Amniotic stem cell (primary cell): ENCODE results near the gene BMP7.
"Not testable (repeated sequence)": the region's sequence is repeated elsewhere in the genome, so short reads cannot be mapped to it uniquely, and the experiment has no call there.

ENCODE experiments used
- DNase-seq: peaks from one replicate; lab custom pipeline; 2025; lab: John Stamatoyannopoulos, UW

Gene BMP7

DNA sequence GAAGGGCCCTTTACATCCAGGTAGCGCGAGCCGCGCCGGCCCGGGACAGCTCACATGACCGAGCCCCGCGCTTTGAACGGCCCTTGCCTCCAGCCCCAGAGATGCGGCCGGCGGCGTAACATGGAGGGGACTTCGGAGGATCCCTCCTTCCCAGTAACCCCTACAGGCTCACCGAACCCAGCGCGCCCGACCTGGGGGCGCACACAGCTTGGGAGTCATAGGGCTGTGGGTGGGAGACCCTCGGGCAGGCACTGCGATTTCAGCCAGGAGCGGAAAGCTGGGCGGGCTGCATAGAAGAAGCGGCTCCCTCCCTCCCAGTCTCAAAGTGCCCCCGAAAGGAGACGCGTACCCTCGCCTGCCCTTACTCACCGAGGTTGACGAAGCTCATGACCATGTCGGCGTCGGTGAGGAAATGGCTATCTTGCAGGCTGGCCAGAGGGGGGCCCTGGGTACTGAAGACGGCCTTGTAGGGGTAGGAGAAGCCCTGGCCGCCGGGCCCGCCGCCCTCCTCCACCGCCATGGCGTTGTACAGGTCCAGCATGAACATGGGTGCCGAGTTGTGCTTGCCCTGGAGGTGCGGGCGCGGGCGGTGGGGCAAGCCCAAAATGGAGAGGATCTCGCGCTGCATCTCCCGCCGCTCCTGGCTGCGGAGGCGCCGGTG lies 975 bp downstream of the BMP7 start:
- no peak for DNase-seq

DNA sequence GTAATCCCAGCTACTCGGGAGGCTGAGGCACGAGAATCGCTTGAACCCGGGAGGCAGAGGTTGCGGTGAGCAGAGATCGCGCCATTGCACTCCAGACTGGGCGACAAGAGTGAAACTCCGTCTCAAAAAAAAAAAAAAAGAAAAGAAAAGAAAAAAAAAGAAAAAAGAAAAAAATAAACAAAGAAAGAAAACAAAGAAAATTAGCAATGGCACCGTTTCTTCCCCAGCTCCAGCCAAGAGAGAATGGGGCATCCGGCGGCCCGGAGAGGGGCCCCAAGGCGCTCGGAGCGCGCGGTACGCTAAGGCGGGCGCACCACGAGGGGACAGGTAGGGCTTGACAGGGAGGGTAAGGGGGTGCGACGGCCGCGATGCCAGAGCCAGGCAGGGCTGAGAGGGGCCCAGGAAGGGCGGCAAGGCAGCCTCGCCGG lies 1.5 kb downstream of the BMP7 start:
- DNase-seq, result not testable (repeated sequence)

DNA sequence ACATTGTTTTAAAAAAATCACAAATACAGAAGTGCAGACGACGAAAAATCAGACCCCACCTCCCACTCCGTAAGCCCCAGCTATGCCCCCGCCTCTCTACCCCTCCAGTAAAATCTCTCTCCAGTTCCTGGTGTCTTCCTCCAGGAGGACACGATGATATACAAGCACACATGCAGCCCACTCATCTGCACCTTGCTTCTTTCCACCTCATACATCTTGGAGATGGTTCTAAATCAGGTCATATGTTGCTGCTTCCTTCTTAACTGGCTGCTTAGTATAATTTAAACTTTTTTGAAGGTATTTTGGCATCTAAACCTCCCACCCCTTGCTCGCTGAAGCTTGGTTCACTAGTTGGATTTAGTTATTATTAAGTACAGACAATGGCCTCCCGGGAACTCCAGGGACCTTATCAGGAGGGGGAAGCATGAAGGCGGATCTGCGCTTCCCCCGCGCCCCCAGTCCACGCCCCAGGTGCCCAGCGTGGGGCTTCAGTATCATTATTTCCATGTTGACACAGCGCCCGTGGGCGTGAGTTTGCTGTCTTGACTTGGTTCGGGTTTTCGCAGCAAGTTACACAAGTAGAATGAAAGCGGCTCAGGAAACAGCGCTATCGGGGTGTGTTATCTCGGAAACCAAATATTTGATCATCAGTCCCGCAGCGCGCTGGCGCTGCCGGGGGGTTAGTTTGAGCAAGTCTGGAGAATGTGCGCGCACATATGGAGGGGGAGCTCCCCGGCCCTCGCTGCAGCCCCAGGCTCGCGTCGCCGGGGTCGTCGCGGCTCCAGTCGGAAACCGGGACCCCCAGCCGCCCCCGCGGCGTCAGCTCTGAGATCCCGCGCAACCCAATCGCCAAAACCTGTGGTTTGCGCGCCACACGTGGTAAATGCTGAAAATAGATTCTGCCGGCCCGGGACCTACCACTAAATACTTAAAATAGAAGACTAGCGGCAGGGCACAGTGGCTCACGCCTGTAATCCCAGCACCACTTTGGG lies 2.3 kb downstream of the BMP7 start:
- no peak for DNase-seq

DNA sequence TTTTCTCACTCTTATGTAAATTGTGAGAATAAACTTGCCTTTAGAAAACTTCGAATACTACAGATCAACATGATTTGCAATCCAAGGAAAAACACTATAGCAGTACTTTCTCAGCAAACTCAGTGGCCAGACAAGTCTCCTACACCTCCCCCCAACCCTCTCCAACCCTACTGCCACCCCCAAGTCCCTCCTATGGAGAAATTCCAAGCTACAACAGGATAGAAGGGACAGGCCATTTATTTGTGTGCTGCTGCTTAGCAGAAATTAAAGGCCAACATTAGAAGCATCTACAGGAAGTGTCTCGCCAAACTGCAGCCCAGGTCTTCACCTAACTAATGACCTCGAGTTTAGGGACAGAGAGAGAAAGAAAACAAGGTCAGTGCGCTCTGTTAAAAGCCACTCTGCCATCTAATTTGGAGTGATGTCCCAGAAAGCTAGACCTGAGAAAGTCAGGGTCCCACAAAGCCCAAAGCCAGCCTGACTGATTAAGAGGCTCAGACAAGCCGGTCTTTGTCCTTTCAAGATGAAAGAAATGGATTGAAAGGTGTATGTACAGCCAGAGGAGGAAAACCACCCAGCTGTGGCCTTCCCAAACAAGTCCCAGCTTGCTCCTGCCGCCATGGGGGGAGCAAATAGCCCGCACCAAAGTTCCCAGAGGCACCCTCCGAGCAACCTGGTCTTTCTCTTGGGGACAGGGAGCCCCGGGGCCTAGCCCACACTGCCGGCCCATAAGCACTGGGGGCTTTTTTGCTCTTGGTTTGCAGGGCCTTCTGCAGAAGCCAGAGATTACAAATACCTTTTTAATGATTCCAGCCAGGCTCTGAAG lies 3.4 kb downstream of the BMP7 start:
- no peak for DNase-seq

DNA sequence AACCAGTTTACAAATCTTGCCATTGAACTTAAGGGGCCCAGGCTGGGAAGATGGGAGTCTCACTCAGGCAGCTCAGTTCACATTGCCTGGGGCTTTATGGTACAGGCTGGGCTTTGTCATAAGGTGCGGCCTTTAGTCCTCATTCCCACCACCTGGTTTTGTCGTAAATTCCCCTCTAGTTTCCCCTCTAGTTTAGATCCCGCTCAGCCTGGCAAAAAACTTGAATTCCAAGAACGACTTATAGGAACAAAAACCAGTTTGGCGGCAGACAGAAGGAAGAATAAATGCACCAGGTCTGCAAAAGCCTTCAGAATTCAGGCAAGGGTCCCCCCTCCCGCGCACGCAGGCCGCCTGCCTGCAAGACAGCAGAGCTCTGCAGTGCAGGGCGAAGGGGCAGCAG lies 4.1 kb downstream of the BMP7 start:
- no peak for DNase-seq

DNA sequence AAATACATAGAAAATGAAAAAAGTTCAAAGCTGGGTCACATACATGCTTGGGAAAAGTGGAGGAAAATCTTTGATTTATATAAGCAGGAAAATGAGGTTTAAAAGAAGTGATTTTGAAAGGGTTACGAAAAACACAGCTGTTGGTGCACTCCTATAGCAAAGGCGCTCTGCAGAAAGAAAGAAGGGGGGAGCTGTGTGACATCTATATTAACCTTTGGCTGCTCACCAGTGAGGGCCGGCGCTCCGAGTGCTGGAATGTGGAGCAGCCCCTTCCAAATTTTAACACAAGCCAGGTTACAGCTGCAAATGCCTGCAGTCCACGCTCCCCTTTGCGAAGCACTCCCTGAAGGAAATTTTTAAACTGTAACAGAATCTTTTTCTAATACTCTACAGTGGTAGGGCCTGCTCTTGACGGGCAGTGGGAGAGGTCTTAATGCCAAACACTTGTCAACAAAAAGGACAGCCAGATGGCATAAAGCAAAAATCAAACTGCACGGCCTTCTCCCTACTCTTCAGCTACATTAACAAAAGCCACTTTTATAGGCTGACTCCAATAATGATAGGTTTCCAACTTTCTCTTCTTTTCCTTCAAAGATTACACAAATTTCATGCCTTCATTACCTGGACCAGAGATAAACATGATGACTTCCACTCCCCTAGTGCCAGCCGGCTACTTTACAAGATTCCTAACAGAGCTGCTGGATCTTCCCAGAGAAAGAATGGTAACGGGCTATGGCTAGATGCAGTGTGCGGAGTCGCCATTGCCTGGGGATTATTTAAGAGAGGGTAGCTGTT lies 4.8 kb downstream of the BMP7 start:
- DNase-seq, result no peak

DNA sequence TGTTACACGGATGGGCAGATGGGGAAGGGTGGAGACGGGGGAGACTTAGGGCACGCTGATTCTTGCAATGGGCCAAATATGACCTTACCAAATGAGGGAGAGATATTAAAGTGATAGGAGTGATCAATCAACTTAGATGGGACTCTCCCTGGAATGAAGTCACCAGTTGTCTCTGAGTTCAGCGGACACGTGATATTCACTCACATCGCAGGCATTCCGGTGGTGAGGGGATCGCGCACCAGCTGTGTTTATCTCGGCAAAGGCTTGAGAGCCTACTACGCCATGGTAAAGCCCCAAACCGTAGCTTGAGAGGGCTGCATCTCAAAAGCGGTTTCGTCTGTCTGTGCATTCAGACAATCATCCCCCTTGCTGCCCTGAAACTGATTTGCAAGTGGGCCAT lies 5.5 kb downstream of the BMP7 start:
- no peak for DNase-seq

DNA sequence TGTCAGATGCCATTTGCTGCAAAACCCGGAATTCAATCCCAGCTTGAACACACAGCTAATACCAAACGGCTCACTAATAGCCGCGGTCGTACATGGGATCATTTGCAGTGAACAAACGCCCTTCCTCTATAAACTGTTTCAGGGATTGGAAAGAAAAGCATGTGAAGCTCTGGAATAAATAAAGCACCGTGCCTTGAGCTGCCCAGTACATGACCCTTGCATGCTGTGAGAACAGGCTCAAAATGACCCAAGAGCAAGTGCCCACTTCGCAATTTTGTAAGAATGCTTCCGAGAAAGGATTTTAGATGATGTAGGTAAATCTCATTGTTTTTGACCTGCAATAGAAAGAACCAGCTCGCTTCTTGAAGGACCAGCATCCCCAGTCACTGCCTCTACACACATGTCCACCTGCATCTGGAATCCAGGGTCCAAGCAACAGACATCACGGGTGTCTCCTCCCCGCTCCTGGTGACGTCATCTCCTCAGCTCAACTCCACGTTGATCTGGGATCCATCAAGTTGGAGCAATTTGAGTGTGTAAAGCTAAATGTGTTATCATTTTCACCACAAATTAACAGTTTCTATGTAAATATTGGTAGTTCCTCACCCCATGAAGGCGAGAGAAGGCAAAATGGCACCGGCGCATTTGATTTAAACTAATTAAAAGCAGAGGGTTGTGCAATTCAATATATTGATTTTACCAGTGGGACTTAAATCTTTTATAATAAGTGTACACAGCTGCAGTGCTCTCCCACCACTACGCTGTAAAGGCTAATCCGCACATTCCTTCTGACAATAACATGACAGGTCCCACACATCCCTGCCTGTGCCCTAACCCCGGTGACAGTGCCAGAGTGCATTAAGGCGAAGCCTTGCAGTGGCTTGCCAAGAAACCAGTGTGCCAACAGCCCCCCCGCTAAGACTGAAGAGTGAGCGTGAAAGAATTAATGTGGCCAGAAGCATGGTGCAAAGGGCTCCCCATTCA lies 6.2 kb downstream of the BMP7 start:
- no peak for DNase-seq

DNA sequence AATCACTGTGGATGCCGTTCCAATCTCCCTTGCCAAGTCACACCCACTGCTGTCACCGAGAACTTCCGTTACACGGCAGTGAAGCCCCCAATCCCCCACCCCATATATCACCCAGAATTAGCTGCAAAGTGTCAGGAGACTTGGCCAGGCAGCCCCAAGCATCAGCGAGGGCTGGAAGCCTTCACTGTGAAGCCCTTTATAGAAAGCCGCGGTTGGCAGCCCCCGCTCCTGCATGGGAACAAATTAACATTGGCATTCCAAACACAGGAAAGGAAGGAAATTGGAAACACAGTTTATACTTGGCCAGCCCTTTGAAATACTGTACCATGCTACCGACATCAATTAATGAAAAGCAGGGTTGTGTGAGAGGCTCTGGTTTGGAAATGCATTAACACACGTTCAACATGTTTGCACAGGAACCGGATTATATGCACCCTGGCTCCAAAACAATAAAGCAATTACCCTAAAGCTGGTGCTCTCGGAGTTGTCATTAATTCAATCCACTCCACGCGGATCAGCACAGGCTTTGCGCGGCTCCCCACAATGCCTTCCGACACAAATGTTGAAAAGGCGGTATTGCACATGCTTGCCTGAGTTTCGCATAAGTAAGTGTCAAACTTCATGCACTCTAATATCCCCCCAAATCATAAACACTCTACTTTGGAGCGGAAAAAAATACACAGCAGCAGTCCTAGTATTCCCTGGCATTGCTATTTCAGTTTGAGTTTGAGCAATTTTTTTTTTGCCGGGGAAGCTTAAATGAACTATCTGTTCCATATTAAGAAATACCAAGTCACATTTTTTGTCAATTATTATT lies 7.1 kb downstream of the BMP7 start:
- DNase-seq, result no peak

DNA sequence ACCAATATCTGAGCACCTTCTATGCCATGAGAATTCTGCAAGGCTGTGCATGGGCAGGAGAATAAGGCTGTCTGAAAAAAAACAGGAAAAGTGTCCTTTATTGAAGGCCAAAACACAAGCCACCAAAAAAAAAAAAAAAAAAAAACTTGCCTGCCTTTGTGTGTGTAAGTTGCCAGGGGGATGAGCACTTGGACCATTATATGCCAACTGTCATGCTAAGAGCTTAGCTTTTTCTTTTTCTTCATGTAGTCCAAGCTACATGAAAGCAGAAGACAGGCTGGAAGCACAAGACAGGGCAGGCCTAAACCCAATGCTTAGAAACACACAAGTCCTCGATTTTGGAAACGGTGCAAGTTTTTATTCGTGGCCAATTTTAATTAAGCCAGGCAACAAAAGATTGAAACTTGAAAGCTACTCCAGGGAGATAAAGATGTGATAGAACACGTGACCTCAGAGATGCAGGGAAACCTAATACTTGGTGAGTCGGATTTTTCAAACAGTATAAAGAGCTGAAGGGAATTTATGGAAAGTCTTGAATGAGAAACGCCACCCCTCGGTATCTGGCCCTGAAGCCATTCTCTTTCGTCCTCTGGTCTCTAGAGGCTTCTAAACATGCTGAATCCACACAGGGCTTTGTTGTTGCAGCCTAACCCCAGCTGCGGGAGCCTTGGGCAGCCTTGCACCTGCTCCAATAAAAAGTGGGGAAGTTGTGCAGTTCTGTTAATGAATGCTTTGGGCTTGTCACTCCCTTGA lies 8.6 kb downstream of the BMP7 start:
- DNase-seq, result no peak

DNA sequence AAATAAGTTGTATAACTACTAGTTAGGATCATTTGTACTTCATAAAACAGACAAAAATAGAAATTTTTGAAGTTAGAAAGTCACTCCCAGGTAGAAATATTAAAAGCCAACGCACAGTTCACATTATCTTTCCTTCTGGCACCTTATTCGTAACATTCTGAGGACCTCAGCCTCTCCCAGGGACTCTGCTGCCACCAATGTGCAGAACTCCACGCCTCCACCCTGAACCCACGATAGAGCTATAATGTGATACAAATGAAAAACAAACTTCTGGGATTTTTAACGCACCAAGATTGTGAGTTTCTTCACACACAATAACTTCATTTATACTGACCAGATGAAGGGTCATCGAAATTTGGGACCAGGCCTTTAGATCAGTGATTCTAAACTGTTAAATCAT lies 9.5 kb downstream of the BMP7 start:
- DNase-seq, result no peak

DNA sequence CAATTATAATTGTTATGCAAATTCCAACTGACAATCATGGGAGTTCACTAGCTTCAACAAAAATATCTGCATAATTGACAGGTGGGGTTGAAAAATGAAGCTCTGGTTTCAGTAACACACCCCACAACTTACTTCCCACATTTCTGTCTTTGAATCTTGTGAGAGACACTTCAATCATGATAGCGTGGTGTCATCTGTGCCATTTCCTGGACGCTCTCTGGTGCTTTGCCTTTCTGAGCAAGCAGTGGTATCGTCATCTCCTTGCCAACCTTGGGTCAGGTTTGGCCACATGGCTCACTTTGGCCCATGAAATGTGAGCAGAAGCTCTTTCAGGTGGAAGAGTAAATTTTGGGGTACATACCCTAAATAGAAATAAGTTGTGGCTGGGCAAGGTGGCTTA lies 10.2 kb downstream of the BMP7 start:
- DNase-seq, result no peak

DNA sequence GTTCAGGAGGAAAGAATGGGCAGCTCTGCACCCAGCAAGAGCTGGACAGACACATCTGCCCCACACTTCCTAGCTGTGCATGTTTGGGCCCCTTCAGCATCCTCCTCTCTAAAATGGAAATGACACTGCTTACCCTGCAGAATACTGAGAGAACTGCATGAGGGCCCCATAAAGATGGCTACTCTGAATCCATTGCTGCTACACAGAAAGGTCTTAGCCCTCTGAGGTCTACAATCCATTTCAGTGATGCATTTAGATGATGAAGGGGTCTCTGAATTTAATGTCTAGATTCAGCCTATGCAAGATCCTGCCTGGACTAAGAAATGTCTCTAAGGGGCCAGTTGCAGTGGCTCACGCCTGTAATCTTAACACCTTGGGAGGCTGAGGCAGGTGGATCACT lies 11.3 kb downstream of the BMP7 start:
- no peak for DNase-seq

DNA sequence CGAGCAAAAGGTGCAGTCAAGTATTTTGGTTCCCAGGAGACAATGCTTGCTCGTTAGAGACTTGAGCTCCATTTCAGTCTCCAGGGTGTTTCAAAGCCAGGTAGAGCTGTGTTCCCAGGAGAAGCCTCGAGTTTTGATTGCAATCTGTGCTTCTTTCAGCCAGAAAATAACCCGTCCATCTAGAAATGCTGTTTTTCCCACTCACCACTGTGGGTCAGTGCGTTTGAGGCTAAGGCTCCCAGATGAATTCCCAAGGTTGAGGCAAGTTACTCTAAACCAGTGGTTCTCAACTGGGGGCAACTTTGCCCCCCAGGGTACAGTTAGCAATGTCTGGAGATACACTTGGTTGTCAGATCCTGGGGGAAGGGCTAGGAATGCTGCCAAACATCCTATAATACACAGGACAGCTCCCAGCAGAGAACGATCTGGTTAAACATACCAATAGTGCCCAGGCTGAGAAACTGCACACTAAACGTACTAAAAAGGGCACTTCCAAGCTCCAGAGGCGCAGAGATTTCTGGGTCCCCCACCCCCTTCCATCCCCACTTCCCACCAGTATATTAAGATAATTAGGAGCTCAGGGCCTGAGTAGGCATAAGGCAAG lies 13.8 kb downstream of the BMP7 start:
- DNase-seq, result no peak

DNA sequence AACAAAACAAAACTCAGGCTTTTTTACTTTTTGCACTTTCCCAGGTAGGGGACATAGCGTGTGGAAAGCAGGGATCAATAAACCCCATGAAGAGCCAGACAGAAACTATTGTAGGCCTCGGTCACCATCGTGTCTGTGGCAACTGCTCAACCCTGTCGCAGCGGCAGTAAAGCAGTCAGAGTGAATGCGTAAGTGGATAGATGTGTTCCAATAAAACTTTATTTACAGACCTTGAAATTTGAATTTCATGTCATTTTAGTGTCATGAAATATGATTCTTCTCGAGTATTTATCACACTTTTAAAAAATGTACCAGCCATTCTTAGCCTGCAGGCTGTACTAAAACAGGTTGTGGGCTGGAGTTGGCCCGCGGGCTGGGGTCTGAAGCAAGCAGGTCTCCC lies 14.5 kb downstream of the BMP7 start:
- DNase-seq, result no peak

DNA sequence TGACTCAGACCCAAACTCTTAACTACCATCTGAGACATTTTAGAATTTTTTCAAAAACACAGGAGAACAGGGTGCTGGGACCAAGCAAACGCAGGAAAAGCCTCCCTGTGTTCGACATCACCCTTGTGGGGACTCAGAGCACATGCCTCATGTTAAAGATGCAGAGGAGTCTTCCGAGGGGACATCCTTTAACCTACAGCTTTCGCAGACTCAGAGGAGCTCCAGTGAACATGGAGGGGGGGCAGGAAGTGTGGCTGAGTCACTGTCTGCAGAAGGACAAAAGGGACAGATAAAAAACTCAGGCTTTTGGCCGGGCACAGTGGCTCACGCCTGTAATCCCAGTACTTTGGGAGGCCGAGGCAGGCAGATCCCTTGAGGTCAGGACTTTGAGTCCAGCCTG lies 15.1 kb downstream of the BMP7 start:
- DNase-seq, result no peak

DNA sequence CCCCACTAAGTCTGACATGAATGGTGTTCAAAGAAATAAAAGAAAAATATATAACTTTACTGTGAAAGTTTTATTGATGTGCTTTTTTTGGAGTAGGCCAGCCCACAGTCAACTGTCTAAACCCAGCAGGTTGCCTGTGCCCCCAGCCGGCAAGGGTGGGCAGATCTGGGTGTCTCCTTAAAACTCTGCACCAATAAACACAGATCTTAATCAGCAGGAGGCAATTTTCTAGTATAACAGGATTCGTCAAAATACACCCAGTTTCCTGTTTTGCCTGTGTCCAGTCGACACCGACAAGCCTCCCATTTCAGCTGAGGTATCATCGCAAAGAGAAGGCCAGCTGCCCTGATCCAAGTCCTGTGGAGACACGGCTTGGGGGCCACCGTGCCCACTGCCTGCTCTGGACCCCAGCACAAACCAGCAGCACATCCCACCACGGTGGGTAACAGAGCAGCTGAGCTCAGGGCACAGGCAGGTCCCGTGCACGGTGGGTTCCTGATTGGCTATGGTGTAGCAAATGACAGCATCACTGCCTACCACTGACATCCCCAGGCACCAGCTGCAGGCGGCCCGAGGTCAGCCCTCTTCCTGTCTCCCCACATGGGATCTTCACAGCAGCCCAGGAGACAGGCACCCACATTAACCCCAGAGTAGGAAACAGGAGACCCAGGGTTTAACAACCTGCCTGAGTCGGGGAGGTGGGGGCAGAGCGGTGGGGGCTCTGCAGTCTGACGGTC lies 15.7 kb downstream of the BMP7 start:
- DNase-seq, result no peak

DNA sequence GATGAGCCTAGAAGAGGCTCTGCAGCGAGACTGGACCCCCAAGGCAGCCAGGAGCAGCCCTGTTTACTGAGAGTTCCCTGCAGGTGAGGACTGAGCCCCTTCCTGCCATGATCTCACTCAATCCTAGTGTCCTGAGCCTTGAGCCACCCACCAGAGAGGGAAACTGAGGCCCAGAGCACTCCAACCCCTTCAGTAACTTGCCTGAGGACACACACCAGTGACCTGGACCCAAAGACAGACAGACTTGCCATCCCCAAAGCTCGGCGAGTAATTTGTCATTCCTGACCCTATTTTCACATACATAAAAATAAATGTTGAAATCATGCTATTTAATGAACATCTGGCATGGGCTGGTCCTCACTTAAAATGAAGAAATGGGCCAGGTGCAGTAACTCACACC lies 16.7 kb downstream of the BMP7 start:
- no peak for DNase-seq
